HepG2 (cell line): ENCODE results near the gene MTREX. TPM values are rescaled to one million over a fixed set of nuclear protein-coding genes. Genes with fewer than 3 reads are reported as not detected.

ENCODE experiments used
- ATAC-seq: fragments of 200-7000 bp; cut with Tn5 transposase; 3 replicates; pipeline ENCODE4 v1.9.1; 2020; ENCODE audit warnings: mild to moderate bottlenecking, moderate library complexity
- BruUV-seq: library from RNA; stranded (reverse); fragments of 400-500 nt; replicated peaks from 2 replicates; lab custom pipeline; 2021; lab: Mats Ljungman, UMichigan
- CTCF ChIA-PET: fragments of 300-600 bp; formaldehyde crosslinking; extraction: SDS; loops from one replicate; lab custom pipeline; 2021; ENCODE audit warnings: low total read pairs, inconsistent platforms, low intra/inter-chr PET ratio; lab: Yijun Ruan, JAX
- POLR2A ChIA-PET: fragments of 350-600 bp; sonication (Branson Sonifier 250); formaldehyde crosslinking; loops from one replicate; lab custom pipeline; 2020; ENCODE audit warnings: antibody characterized with exemption, inconsistent platforms; lab: Yijun Ruan, JAX
- DNase-seq: peaks from one replicate; pipeline ENCODE4 v3.0.0-alpha.2; 2015; ENCODE audit warnings: low spot score
- FAIRE-seq: peaks from 3 replicates; lab custom pipeline; 2011; peaks lifted over from hg19 to GRCh38; lab: Jason Lieb, UNC
- H2AFZ ChIP-seq: one replicate; pipeline ENCODE4 v1.6.1; 2011; ENCODE audit warnings: low read length, inconsistent platforms
- H3K27ac ChIP-seq: fragments of 300-600 bp; 3 replicates; pipeline ENCODE4 v1.8.0; 2011; ENCODE audit warnings: mixed run types, mild to moderate bottlenecking, mixed read lengths, low read length, inconsistent platforms; ENCODE audit not compliant: insufficient read depth; ENCODE audit errors: extremely low read length
- H3K27me3 ChIP-seq, 2 experiments: fragments of 200-600 bp in 1 of 2; 2 replicates in 1 of 2; 3 replicates in 1 of 2; pipeline versions ENCODE4 v1.6.0 to v1.8.0; 2011; ENCODE audit warnings: low read length in 2 of 2, mild to moderate bottlenecking in 2 of 2, moderate library complexity in 2 of 2, inconsistent platforms in 1 of 2; ENCODE audit not compliant: insufficient read depth in 2 of 2, control insufficient read depth in 1 of 2
- H3K36me3 ChIP-seq, 2 experiments: fragments of 200-600 bp in 1 of 2; replicated peaks in 1 of 2; 2 replicates in 1 of 2; 3 replicates in 1 of 2; pipeline versions ENCODE4 v1.5.1 to v1.8.0; 2011; ENCODE audit warnings: low read length in 2 of 2, inconsistent platforms in 1 of 2; ENCODE audit not compliant: insufficient read depth in 2 of 2, control insufficient read depth in 1 of 2
- H3K4me1 ChIP-seq: 2 replicates; pipeline ENCODE4 v1.5.1; 2012; ENCODE audit warnings: low read length, inconsistent platforms; ENCODE audit not compliant: insufficient read depth
- H3K4me2 ChIP-seq: 2 replicates; pipeline ENCODE4 v1.6.0; 2011; ENCODE audit warnings: low read depth, low read length, inconsistent platforms
- H3K4me3 ChIP-seq, 3 experiments: fragments of 200-600 bp in 1 of 3; sonication (generic), shearing (Covaris generic) in 1 of 3; replicated peaks in 1 of 3; 2 replicates each; pipeline ENCODE4 v1.5.1; 2011 to 2016; ENCODE audit warnings: low read length in 3 of 3, inconsistent platforms in 2 of 3, low read depth in 2 of 3, mild to moderate bottlenecking in 2 of 3, control low read depth in 1 of 3, mixed read lengths in 1 of 3; ENCODE audit not compliant: insufficient read depth in 1 of 3
- H3K79me2 ChIP-seq: one replicate; pipeline ENCODE4 v1.6.1; 2011; ENCODE audit warnings: low read length, inconsistent platforms; ENCODE audit not compliant: insufficient read depth
- H3K9ac ChIP-seq: 2 replicates; pipeline ENCODE4 v1.6.0; 2011; ENCODE audit warnings: mild to moderate bottlenecking, low read depth, low read length, inconsistent platforms; ENCODE audit not compliant: insufficient read depth
- H3K9me3 ChIP-seq: 2 replicates; pipeline ENCODE4 v1.5.1; 2012; ENCODE audit warnings: mild to moderate bottlenecking, low read length
- H4K20me1 ChIP-seq: 2 replicates; pipeline ENCODE4 v1.6.0; 2011; ENCODE audit warnings: inconsistent platforms, mild to moderate bottlenecking, low read length, moderate library complexity; ENCODE audit not compliant: insufficient read depth
- AGO2 ChIP-seq: fragments of 200-400 bp; formaldehyde crosslinking; optimal IDR thresholded peaks from 2 replicates; pipeline ENCODE3; 2017; ENCODE audit warnings: mild to moderate bottlenecking, low read depth, low read length, moderate library complexity
- HNRNPUL1 ChIP-seq: fragments of 200-400 bp; formaldehyde crosslinking; IDR thresholded peaks from 2 replicates; pipeline ENCODE4 v1.6.1; 2017; ENCODE audit warnings: low read depth, mild to moderate bottlenecking, low read length, moderate library complexity
- MEIS1 ChIP-seq: sonication (generic); formaldehyde crosslinking; IDR thresholded peaks from 2 replicates; pipeline ENCODE4 v1.9.0; 2021; ENCODE audit warnings: mild to moderate bottlenecking, missing genetic modification reagents, moderate library complexity, borderline replicate concordance
- MXI1 ChIP-seq: IDR thresholded peaks from 3 replicates; pipeline ENCODE4 v1.6.1; 2012; ENCODE audit warnings: low read depth, low read length, inconsistent platforms, borderline replicate concordance
- PAXIP1 ChIP-seq: sonication (generic); formaldehyde crosslinking; conservative IDR thresholded peaks from 2 replicates; pipeline ENCODE4 v1.4.0; 2020; ENCODE audit warnings: mild to moderate bottlenecking, missing genetic modification reagents, moderate library complexity
- POGZ ChIP-seq: sonication (generic); formaldehyde crosslinking; IDR thresholded peaks from 2 replicates; pipeline ENCODE4 v1.4.0; 2020; ENCODE audit warnings: mild to moderate bottlenecking, missing genetic modification reagents
- PRPF4 ChIP-seq: fragments of 200-400 bp; formaldehyde crosslinking; IDR thresholded peaks from 2 replicates; pipeline ENCODE4 v1.6.1; 2016; ENCODE audit warnings: low read length, low read depth; ENCODE audit not compliant: poor library complexity, severe bottlenecking
- ZBED4 ChIP-seq: sonication (generic); formaldehyde crosslinking; IDR thresholded peaks from 2 replicates; pipeline ENCODE4 v1.4.0; 2020; ENCODE audit warnings: missing genetic modification reagents, borderline replicate concordance
- ZMAT3 ChIP-seq: sonication (generic); formaldehyde crosslinking; conservative IDR thresholded peaks from 2 replicates; pipeline ENCODE4 v1.7.0; 2021; ENCODE audit warnings: missing genetic modification reagents
- ZNF574 ChIP-seq: sonication (generic); formaldehyde crosslinking; IDR thresholded peaks from 2 replicates; pipeline ENCODE4 v1.4.0; 2020; ENCODE audit warnings: missing genetic modification reagents
- ZNF644 ChIP-seq: IDR thresholded peaks from 2 replicates; pipeline ENCODE4 v1.6.1; 2016; ENCODE audit warnings: low read depth
- ZNF720 ChIP-seq: sonication (generic); formaldehyde crosslinking; IDR thresholded peaks from 2 replicates; pipeline ENCODE4 v1.4.0; 2020; ENCODE audit warnings: missing genetic modification reagents
- WGBS: methylation state at CpG from one replicate; pipeline ENCODE4 v1.1.6; 2017; ENCODE audit warnings: low lambda C conversion rate; 5-methylcytosine and 5-hydroxymethylcytosine counted together
- in situ Hi-C: cut with HindIII; loops from 2 replicates; pipeline ENCODE4 v1.10.0; 2017; ENCODE audit warnings: low pct_unique_long_range_greater_than_20kb; ENCODE audit not compliant: extremely low pct_ligation_motif_present
- intact Hi-C: fragments of 100-400 bp; cut with micrococcal nuclease; formaldehyde crosslinking; loops from one replicate; pipeline ENCODE4 v1.10.0; 2022; ENCODE audit not compliant: unreplicated experiment
- polyA plus RNA-seq, 8 experiments: library from polyadenylated mRNA; depleted of rRNA in 3 of 8; stranded (reverse) in 7 of 8; unstranded in 1 of 8; fragments of >200 nt; fragmentation: Illumina TruSeq in 4 of 8; extraction: Trizol in 4 of 8; gene quantifications; 2 replicates each; pipeline versions ENCODE4 v1.2.1 to v1.2.3, GENCODE V29; 2011 to 2016; ENCODE audit warnings: low read depth in 4 of 8, missing spikeins in 1 of 8, mixed read lengths in 1 of 8; ENCODE audit not compliant: insufficient read depth in 1 of 8
- total RNA-seq, 5 experiments: library from RNA; depleted of rRNA; stranded (reverse); fragments of >200 nt; fragmentation: Illumina TruSeq; extraction: Trizol; gene quantifications; 2 replicates each; pipeline ENCODE4 v1.2.3, GENCODE V29; 2016; ENCODE audit warnings: low read depth in 1 of 5

Gene MTREX
- total and polyA plus RNA-seq, 2 of the 13 experiments (the other 11 are each of a cell fraction or from before 2014, with no cell fraction given): 16.4 to 91.5 TPM

DNA sequence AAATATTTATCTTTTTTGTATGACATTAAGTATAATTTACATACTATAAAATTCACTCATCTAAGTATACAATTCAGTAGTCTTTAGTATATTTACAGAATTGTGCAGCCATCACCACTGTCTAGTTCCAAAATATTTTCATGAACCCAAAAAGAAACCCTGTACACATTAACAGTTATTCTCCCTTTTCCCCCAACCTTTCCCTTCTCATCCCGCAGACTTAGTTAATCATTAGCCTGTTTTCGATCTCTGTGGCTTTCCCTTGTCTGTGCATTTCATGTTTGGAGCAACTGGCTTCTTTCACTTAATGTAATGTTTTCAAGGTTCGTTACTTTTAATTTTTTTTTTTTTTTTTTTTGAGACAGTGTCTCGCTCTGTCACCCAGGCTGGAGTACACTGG is 37.5 kb downstream of the MTREX start:
- ChIA-PET POLR2A (no interaction called here), CTCF (no interaction called here)
- intact Hi-C loops: no loop called here
- TF ChIP-seq PAXIP1: 0 out of 2 replicates have a peak, but pooled peaks have one; percentile 21
- TF ChIP-seq HNRNPUL1: peak; percentile 81; the same call in 1 of the 2 replicates
- no peak for TF ChIP-seq MXI1
- no peak for TF ChIP-seq ZBED4 (CRISPR knock-in tag)
- no peak for TF ChIP-seq MEIS1 (CRISPR knock-in tag)
- no peak for TF ChIP-seq AGO2
- TF ChIP-seq ZNF574 (CRISPR knock-in tag): no peak
- no peak for TF ChIP-seq ZMAT3
- no peak for TF ChIP-seq ZNF720
- peak; percentile 51; the same call in 1 of the 2 replicates for TF ChIP-seq ZNF644
- no peak for TF ChIP-seq PRPF4
- TF ChIP-seq POGZ (CRISPR knock-in tag): peak; percentile 27; the same call in 1 of the 2 replicates

More for the DNA sequence above, 37.5 kb downstream of the MTREX start:
- FAIRE-seq (peak; percentile 62), ATAC-seq (peak; percentile 88), DNase-seq (peak; percentile 56)
- Histone ChIP-seq H3K9me3 (no peaks in the 10 kb centered on the region), H2AFZ (no peak overlapping the region), H3K4me2 (peak overlapping the region; percentile 31), H3K4me3 (no peak overlapping the region), H3K79me2 (no peaks in the 10 kb centered on the region), H3K27me3 (no peaks in the 10 kb centered on the region), H3K9ac (no peak overlapping the region), H4K20me1 (peaks cover 5% of the 10 kb centered on the region; the same call in 1 of the 2 replicates), H3K4me1 (peaks cover 15% of the 10 kb centered on the region), H3K27ac (no peak overlapping the region), H3K36me3 (peaks cover 7 to 79% of the 10 kb centered on the region in 2 experiments; a peak in 4 of 5 replicates)
- WGBS: 39% methylated on average over 4 of the region's 4 CpGs
- in situ Hi-C loops: no loop called here
- BruUV-seq: no TSS peak
